CD14-positive monocyte (primary cell): Measurements from ENCODE around the gene IL22. TPM values are rescaled to one million over a fixed set of nuclear protein-coding genes. Genes with fewer than 3 reads are reported as not detected.

ENCODE experiments used
- DNase-seq, 3 donors: peaks; one replicate each; pipeline ENCODE4 v3.0.0-alpha.2; 2011 to 2022
- H2AFZ ChIP-seq: 2 replicates; pipeline ENCODE4 v1.6.0; 2012; ENCODE audit warnings: mild to moderate bottlenecking, low read depth, low read length, inconsistent platforms; ENCODE audit not compliant: insufficient read depth, poor library complexity, severe bottlenecking
- H3K27ac ChIP-seq, 2 donors: 1 replicate in 1 of 2; 2 replicates in 1 of 2; pipeline ENCODE4 v1.5.1; 2012 to 2013; ENCODE audit warnings: low read length in 2 of 2, control low read depth in 1 of 2, inconsistent platforms in 1 of 2, low read depth in 1 of 2, mild to moderate bottlenecking in 1 of 2
- H3K27me3 ChIP-seq, 2 donors: one replicate each; pipeline versions ENCODE4 v1.6.0 to v1.6.1; 2011 to 2013; ENCODE audit warnings: low read length in 2 of 2; ENCODE audit not compliant: control insufficient read depth in 2 of 2, insufficient read depth in 2 of 2
- H3K36me3 ChIP-seq, 2 donors: replicated peaks in 1 of 2; 1 replicate in 1 of 2; 2 replicates in 1 of 2; pipeline versions ENCODE4 v1.5.1 to v1.6.1; 2012 to 2013; ENCODE audit warnings: low read length in 2 of 2, control low read depth in 1 of 2, inconsistent platforms in 1 of 2, mild to moderate bottlenecking in 1 of 2; ENCODE audit not compliant: insufficient read depth in 2 of 2, control insufficient read depth in 1 of 2
- H3K4me1 ChIP-seq, 2 donors: 1 replicate in 1 of 2; 2 replicates in 1 of 2; pipeline versions ENCODE4 v1.5.1 to v1.6.1; 2012 to 2013; ENCODE audit warnings: low read length in 2 of 2, control low read depth in 1 of 2, inconsistent platforms in 1 of 2, mild to moderate bottlenecking in 1 of 2, moderate library complexity in 1 of 2; ENCODE audit not compliant: insufficient read depth in 2 of 2, control insufficient read depth in 1 of 2
- H3K4me2 ChIP-seq: replicated peaks from 2 replicates; pipeline ENCODE3; 2012; ENCODE audit warnings: low read length, moderate library complexity, mild to moderate bottlenecking; ENCODE audit not compliant: poor library complexity, severe bottlenecking; ENCODE audit errors: extremely low read depth
- H3K4me3 ChIP-seq, 3 experiments: fragments of 200-600 bp in 1 of 3; sonication (generic) in 1 of 3; replicated peaks in 1 of 3; 1 replicate in 2 of 3; 2 replicates in 1 of 3; pipeline ENCODE4 v1.5.1; 2011 to 2013; ENCODE audit warnings: low read length in 3 of 3, mild to moderate bottlenecking in 3 of 3, control low read depth in 2 of 3, low read depth in 2 of 3, inconsistent platforms in 1 of 3, moderate library complexity in 1 of 3
- H3K79me2 ChIP-seq: 2 replicates; pipeline ENCODE4 v1.6.0; 2012; ENCODE audit warnings: mild to moderate bottlenecking, control low read depth, inconsistent platforms, low read length, moderate library complexity; ENCODE audit not compliant: insufficient read depth
- H3K9ac ChIP-seq: 2 replicates; pipeline ENCODE4 v1.6.0; 2017; ENCODE audit warnings: low read length, mild to moderate bottlenecking; ENCODE audit not compliant: insufficient read depth, poor library complexity, severe bottlenecking
- H3K9me3 ChIP-seq, 2 donors: replicated peaks in 1 of 2; 1 replicate in 1 of 2; 2 replicates in 1 of 2; pipeline versions ENCODE4 v1.5.1 to v1.6.1; 2012 to 2013; ENCODE audit warnings: low read length in 2 of 2, control low read depth in 1 of 2; ENCODE audit not compliant: control insufficient read depth in 1 of 2, insufficient read depth in 1 of 2
- H4K20me1 ChIP-seq: 2 replicates; pipeline ENCODE4 v1.6.0; 2012; ENCODE audit warnings: mild to moderate bottlenecking, low read length, control low read depth, moderate library complexity; ENCODE audit not compliant: insufficient read depth
- H3K27ac Mint-ChIP-seq, 7 donors: one replicate each; pipeline ENCODE4 v1.8.0; 2020; ENCODE audit warnings: mild to moderate bottlenecking in 7 of 7, mixed read lengths in 7 of 7, moderate library complexity in 6 of 7, inconsistent platforms in 2 of 7
- H3K27me3 Mint-ChIP-seq, 3 donors: one replicate each; pipeline ENCODE4 v1.8.0; 2021 to 2022; ENCODE audit warnings: low read depth in 3 of 3, mild to moderate bottlenecking in 3 of 3, mixed read lengths in 3 of 3, moderate library complexity in 3 of 3, inconsistent platforms in 1 of 3
- H3K36me3 Mint-ChIP-seq, 2 donors: one replicate each; pipeline ENCODE4 v1.8.0; 2020; ENCODE audit warnings: mixed read lengths in 2 of 2, inconsistent platforms in 1 of 2, mild to moderate bottlenecking in 1 of 2
- H3K4me1 Mint-ChIP-seq: one replicate; pipeline ENCODE4 v1.8.0; 2020; ENCODE audit warnings: mild to moderate bottlenecking, mixed read lengths
- H3K4me3 Mint-ChIP-seq, 2 donors: one replicate each; pipeline ENCODE4 v1.8.0; 2020; ENCODE audit warnings: mild to moderate bottlenecking in 2 of 2, mixed read lengths in 2 of 2, moderate library complexity in 1 of 2
- H3K9me3 Mint-ChIP-seq, 7 donors: one replicate each; pipeline ENCODE4 v1.8.0; 2020 to 2022; ENCODE audit warnings: mixed read lengths in 7 of 7, mild to moderate bottlenecking in 6 of 7, moderate library complexity in 6 of 7, inconsistent platforms in 2 of 7
- WGBS: methylation state at CpG from one replicate; pipeline ENCODE4 v1.1.5; 2013; ENCODE audit warnings: missing lambda C conversion rate; ENCODE audit not compliant: insufficient coverage; 5-methylcytosine and 5-hydroxymethylcytosine counted together
- intact Hi-C, 2 donors: fragments of 100-400 bp; cut with micrococcal nuclease; formaldehyde crosslinking; loops; one replicate each; pipeline versions ENCODE4 v1.15.0 to v1.15.1; 2023
- polyA plus RNA-seq, 3 donors: library from polyadenylated mRNA; depleted of rRNA in 1 of 3; unstranded in 2 of 3; stranded (reverse) in 1 of 3; fragments of 300-500 nt in 2 of 3; fragments of >200 nt in 1 of 3; fragmentation: Illumina TruSeq in 2 of 3; gene quantifications; 1 replicate in 2 of 3; 2 replicates in 1 of 3; pipeline ENCODE4 v1.2.3, GENCODE V29; 2012 to 2021
- TF ChIP-seq, protein P1 (sequence below): fragments of 200-600 bp; IDR thresholded peaks from one replicate; pipeline ENCODE4 v1.8.0; 2022; ENCODE audit warnings: antibody characterized with exemption, mild to moderate bottlenecking

IL22 gene
- polyA plus RNA-seq, 3 donors: not detected

DNA sequence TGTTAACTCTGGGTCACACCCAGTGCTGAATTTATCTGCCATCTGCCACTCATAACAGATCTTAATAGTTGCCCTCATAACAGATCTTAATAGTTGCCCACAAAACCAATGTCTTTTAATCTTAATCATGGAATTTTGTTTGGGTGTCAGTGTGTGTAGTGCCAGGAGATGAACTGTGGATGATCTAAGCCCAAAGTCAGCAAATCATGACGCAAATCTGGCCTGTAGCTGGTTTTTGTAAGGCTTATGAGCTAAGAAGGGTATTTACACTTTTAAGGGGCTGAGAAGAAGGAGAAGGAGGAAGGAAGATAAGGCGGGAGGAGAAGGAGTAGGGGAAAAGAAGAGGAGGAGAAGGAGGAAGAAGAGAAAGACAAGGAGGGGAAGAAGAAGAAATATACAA, 17.8 kb downstream of the IL22 start:
- Histone ChIP-seq H3K4me1 (peaks cover 5 to 13% of the 10 kb centered on the region in 2 donors), H3K4me3 (no peak overlapping the region), H2AFZ (no peak overlapping the region), H3K27me3 (no peaks in the 10 kb centered on the region), H4K20me1 (no peaks in the 10 kb centered on the region), H3K79me2 (no peaks in the 10 kb centered on the region), H3K36me3 (no peaks in the 10 kb centered on the region), H3K4me2 (no peak overlapping the region), H3K9ac (no peak overlapping the region), H3K9me3 (no peaks in the 10 kb centered on the region), H3K27ac (no peak overlapping the region)
- Mint-ChIP-seq H3K4me3 (no peak overlapping the region), H3K27me3 (peaks cover 0 to 2% (median 0%) of the 10 kb centered on the region in 3 donors), H3K9me3 (no peaks in the 10 kb centered on the region), H3K27ac (no peak overlapping the region), H3K4me1 (peaks cover 19% of the 10 kb centered on the region), H3K36me3 (no peaks in the 10 kb centered on the region)
- WGBS: 86% methylated on average over 1 of the region's 2 CpGs
- TF ChIP-seq, protein P1, sequence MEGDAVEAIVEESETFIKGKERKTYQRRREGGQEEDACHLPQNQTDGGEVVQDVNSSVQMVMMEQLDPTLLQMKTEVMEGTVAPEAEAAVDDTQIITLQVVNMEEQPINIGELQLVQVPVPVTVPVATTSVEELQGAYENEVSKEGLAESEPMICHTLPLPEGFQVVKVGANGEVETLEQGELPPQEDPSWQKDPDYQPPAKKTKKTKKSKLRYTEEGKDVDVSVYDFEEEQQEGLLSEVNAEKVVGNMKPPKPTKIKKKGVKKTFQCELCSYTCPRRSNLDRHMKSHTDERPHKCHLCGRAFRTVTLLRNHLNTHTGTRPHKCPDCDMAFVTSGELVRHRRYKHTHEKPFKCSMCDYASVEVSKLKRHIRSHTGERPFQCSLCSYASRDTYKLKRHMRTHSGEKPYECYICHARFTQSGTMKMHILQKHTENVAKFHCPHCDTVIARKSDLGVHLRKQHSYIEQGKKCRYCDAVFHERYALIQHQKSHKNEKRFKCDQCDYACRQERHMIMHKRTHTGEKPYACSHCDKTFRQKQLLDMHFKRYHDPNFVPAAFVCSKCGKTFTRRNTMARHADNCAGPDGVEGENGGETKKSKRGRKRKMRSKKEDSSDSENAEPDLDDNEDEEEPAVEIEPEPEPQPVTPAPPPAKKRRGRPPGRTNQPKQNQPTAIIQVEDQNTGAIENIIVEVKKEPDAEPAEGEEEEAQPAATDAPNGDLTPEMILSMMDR: no peak
- no peak for DNase-seq
- intact Hi-C loops: no loop called here

DNA sequence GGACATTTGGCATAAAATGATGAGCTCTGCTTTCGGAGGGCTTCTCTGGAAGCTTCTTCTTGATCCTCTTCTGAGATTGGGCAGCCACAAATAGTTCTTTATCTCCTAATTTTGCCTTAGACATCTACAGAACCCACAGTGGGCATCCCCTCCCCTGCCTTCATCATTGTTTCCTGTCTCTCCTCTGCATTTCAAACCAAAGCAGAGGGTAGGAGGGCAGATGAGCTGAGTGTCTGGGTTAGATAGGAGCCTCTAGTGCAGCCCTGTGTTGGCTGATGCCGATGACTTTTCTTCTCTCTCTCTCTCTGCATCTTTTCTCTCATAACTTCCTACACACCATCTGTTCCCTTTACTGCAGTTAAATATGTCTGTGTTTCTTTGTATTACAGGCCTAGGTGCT, 19.3 kb downstream of the IL22 start:
- WGBS: no CpG with 5 or more reads among the region's 2 CpGs
- TF ChIP-seq, protein P1: no peak
- Histone ChIP-seq H3K27me3 (no peaks in the 10 kb centered on the region), H3K9me3 (no peaks in the 10 kb centered on the region), H2AFZ (no peak overlapping the region), H3K9ac (no peak overlapping the region), H3K4me2 (no peak overlapping the region), H3K4me3 (no peak overlapping the region), H3K36me3 (no peaks in the 10 kb centered on the region), H3K27ac (no peak overlapping the region), H3K4me1 (peaks cover 5 to 13% of the 10 kb centered on the region in 2 donors), H3K79me2 (no peaks in the 10 kb centered on the region), H4K20me1 (no peaks in the 10 kb centered on the region)
- no peaks in the 10 kb centered on the region for H3K36me3 Mint-ChIP-seq
- no peaks in the 10 kb centered on the region for H3K9me3 Mint-ChIP-seq
- H3K4me1 Mint-ChIP-seq: peaks cover 18% of the 10 kb centered on the region
- H3K27ac Mint-ChIP-seq: peak overlapping the region in 1 of 7 donors; percentile 4
- no peak for DNase-seq
- no peak overlapping the region for H3K4me3 Mint-ChIP-seq
- peaks cover 0 to 2% (median 0%) of the 10 kb centered on the region in 3 donors for H3K27me3 Mint-ChIP-seq
- intact Hi-C loops: no loop called here
